ENCODE results near the gene TNFRSF21.
"Not testable (repeated sequence)": the region's sequence is repeated elsewhere in the genome, so short reads cannot be mapped to it uniquely, and the experiment has no call there.

TNFRSF21 gene

GRCh38 chr6:47231151-47231550 lies 78.6 kb downstream of the TNFRSF21 start:
- no peak overlapping the region for H3K4me3 ChIP-seq (ENCODE audit: low read length)
- no peak for TF ChIP-seq CTCF (conservative IDR thresholded peaks at IDR 0.05; ENCODE audit: low read depth, low read length)
- no peak for DNase-seq (ENCODE audit: low read depth)

- no peak for DNase-seq (ENCODE audit: low read depth)
- H3K4me3 ChIP-seq (ENCODE audit: low read length) = no peak overlapping the region
- no peak for TF ChIP-seq CTCF (conservative IDR thresholded peaks at IDR 0.05; ENCODE audit: low read depth, low read length)
Measured at GRCh38 chr6:47230579-47230978, 79.1 kb downstream of the TNFRSF21 start.

GRCh38 chr6:47229255-47229654 lies 80.5 kb downstream of the TNFRSF21 start:
- no peak overlapping the region for H3K4me3 ChIP-seq (ENCODE audit: low read length)
- DNase-seq (ENCODE audit: low read depth) = no peak
- no peak for TF ChIP-seq CTCF (conservative IDR thresholded peaks at IDR 0.05; ENCODE audit: low read depth, low read length)

- not testable (repeated sequence) for H3K4me3 ChIP-seq (ENCODE audit: low read length); DNase-seq (ENCODE audit: low read depth)
Measured at GRCh38 chr6:47228093-47228492, 81.6 kb downstream of the TNFRSF21 start.

- not testable (repeated sequence) for DNase-seq (ENCODE audit: low read depth); H3K4me3 ChIP-seq (ENCODE audit: low read length)
Measured at GRCh38 chr6:47223251-47223650, 86.5 kb downstream of the TNFRSF21 start.

- TF ChIP-seq CTCF (conservative IDR thresholded peaks at IDR 0.05; ENCODE audit: low read depth, low read length) = no peak
- no peak for DNase-seq (ENCODE audit: low read depth)
- H3K4me3 ChIP-seq (ENCODE audit: low read length) = no peak overlapping the region
Measured at GRCh38 chr6:47221565-47221964, 88.1 kb downstream of the TNFRSF21 start.

- DNase-seq (ENCODE audit: low read depth) = no peak
Measured at GRCh38 chr6:47209632-47210031, 100.1 kb downstream of the TNFRSF21 start.

GRCh38 chr6:47207261-47207660 lies 102.4 kb downstream of the TNFRSF21 start:
- TF ChIP-seq CTCF (conservative IDR thresholded peaks at IDR 0.05; ENCODE audit: low read depth, low read length) = no peak

More at GRCh38 chr6:47209632-47210031, 100.1 kb downstream of the TNFRSF21 start:
- H3K4me3 ChIP-seq (ENCODE audit: low read length) = no peak overlapping the region
- TF ChIP-seq CTCF (conservative IDR thresholded peaks at IDR 0.05; ENCODE audit: low read depth, low read length) = no peak

More at GRCh38 chr6:47207261-47207660, 102.4 kb downstream of the TNFRSF21 start:
- DNase-seq (ENCODE audit: low read depth) = no peak
- no peak overlapping the region for H3K4me3 ChIP-seq (ENCODE audit: low read length)
